Measurements from ENCODE around the gene CTSL.

The CTSL gene

DNA sequence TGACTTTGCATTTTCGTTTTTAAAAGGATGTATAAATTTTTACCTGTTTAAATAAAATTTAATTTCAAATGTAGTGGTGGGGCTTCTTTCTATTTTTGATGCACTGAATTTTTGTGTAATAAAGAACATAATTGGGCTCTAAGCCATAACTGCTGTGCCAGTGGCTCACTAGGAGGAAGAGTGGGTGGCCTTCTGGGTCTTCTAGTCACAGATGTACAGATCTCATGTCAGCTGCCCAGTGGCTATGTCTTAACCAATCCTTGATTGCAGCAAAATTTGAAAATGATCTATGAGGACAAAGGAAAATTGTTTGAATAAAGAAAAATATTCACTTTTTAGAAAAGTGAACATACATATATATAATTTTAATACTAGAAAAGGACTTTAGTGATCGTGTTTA lies 5.4 kb downstream of the CTSL start (continued):
- TF ChIP-seq, protein P1, sequence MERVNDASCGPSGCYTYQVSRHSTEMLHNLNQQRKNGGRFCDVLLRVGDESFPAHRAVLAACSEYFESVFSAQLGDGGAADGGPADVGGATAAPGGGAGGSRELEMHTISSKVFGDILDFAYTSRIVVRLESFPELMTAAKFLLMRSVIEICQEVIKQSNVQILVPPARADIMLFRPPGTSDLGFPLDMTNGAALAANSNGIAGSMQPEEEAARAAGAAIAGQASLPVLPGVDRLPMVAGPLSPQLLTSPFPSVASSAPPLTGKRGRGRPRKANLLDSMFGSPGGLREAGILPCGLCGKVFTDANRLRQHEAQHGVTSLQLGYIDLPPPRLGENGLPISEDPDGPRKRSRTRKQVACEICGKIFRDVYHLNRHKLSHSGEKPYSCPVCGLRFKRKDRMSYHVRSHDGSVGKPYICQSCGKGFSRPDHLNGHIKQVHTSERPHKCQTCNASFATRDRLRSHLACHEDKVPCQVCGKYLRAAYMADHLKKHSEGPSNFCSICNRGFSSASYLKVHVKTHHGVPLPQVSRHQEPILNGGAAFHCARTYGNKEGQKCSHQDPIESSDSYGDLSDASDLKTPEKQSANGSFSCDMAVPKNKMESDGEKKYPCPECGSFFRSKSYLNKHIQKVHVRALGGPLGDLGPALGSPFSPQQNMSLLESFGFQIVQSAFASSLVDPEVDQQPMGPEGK (CRISPR knock-in tag; IDR thresholded peaks at IDR 0.05; ENCODE audit: borderline replicate concordance) = no peak
- no peak for TF ChIP-seq TCF4 (CRISPR knock-in tag; IDR thresholded peaks at IDR 0.05; ENCODE audit: borderline replicate concordance)

DNA sequence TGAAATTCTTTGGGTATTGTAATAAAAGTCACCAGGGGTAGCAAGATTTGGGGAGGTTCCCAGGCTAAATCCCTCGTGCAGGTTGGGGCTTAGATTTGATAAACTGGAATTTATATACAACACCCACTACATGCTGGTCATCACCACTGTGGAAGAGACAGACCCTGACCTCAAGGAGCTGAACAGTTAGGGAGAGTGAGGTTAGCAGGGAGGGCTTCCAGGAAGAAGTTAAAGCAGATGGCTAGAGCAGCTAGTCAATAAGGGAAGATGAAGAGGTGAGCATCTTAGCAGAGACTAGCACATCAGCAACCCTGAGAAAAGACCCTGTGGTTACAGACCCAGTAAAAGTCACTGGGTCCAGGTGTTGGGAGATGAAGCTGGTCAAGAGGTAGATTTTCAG lies 6.4 kb downstream of the CTSL start:
- no peak for TF ChIP-seq ZFP30 (CRISPR knock-in tag; IDR thresholded peaks at IDR 0.05)
- TF ChIP-seq GLIS3 (CRISPR knock-in tag; IDR thresholded peaks at IDR 0.05) = no peak
- TF ChIP-seq, protein P2, sequence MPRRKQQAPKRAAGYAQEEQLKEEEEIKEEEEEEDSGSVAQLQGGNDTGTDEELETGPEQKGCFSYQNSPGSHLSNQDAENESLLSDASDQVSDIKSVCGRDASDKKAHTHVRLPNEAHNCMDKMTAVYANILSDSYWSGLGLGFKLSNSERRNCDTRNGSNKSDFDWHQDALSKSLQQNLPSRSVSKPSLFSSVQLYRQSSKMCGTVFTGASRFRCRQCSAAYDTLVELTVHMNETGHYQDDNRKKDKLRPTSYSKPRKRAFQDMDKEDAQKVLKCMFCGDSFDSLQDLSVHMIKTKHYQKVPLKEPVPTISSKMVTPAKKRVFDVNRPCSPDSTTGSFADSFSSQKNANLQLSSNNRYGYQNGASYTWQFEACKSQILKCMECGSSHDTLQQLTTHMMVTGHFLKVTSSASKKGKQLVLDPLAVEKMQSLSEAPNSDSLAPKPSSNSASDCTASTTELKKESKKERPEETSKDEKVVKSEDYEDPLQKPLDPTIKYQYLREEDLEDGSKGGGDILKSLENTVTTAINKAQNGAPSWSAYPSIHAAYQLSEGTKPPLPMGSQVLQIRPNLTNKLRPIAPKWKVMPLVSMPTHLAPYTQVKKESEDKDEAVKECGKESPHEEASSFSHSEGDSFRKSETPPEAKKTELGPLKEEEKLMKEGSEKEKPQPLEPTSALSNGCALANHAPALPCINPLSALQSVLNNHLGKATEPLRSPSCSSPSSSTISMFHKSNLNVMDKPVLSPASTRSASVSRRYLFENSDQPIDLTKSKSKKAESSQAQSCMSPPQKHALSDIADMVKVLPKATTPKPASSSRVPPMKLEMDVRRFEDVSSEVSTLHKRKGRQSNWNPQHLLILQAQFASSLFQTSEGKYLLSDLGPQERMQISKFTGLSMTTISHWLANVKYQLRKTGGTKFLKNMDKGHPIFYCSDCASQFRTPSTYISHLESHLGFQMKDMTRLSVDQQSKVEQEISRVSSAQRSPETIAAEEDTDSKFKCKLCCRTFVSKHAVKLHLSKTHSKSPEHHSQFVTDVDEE (CRISPR knock-in tag; IDR thresholded peaks at IDR 0.05) = no peak
- TF ChIP-seq ZC3H10 (CRISPR knock-in tag; IDR thresholded peaks at IDR 0.05) = no peak
- TF ChIP-seq ZNF70 (CRISPR knock-in tag; IDR thresholded peaks at IDR 0.05) = no peak
- TF ChIP-seq SNAI2 (CRISPR knock-in tag; IDR thresholded peaks at IDR 0.05) = no peak
- TF ChIP-seq ZNF565 (CRISPR knock-in tag; conservative IDR thresholded peaks at IDR 0.05; ENCODE audit: low read depth) = no peak
- no peak for TF ChIP-seq BACH2 (CRISPR knock-in tag; IDR thresholded peaks at IDR 0.05; ENCODE audit: borderline replicate concordance)
- TF ChIP-seq, protein P3, sequence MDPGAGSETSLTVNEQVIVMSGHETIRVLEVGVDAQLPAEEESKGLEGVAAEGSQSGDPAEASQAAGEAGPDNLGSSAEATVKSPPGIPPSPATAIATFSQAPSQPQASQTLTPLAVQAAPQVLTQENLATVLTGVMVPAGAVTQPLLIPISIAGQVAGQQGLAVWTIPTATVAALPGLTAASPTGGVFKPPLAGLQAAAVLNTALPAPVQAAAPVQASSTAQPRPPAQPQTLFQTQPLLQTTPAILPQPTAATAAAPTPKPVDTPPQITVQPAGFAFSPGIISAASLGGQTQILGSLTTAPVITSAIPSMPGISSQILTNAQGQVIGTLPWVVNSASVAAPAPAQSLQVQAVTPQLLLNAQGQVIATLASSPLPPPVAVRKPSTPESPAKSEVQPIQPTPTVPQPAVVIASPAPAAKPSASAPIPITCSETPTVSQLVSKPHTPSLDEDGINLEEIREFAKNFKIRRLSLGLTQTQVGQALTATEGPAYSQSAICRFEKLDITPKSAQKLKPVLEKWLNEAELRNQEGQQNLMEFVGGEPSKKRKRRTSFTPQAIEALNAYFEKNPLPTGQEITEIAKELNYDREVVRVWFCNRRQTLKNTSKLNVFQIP (CRISPR knock-in tag; IDR thresholded peaks at IDR 0.05; ENCODE audit: borderline replicate concordance, low read depth) = no peak
- TF ChIP-seq, protein P4, sequence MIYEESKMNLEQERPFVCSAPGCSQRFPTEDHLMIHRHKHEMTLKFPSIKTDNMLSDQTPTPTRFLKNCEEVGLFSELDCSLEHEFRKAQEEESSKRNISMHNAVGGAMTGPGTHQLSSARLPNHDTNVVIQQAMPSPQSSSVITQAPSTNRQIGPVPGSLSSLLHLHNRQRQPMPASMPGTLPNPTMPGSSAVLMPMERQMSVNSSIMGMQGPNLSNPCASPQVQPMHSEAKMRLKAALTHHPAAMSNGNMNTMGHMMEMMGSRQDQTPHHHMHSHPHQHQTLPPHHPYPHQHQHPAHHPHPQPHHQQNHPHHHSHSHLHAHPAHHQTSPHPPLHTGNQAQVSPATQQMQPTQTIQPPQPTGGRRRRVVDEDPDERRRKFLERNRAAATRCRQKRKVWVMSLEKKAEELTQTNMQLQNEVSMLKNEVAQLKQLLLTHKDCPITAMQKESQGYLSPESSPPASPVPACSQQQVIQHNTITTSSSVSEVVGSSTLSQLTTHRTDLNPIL (CRISPR knock-in tag; IDR thresholded peaks at IDR 0.05; ENCODE audit: low read depth) = no peak
- TF ChIP-seq PPARA (CRISPR knock-in tag; IDR thresholded peaks at IDR 0.05; ENCODE audit: borderline replicate concordance) = no peak
- TF ChIP-seq, protein P1 (CRISPR knock-in tag; IDR thresholded peaks at IDR 0.05; ENCODE audit: borderline replicate concordance) = no peak
- no peak for TF ChIP-seq ESRRG (CRISPR knock-in tag; IDR thresholded peaks at IDR 0.05)
- no peak for TF ChIP-seq ZNF8 (CRISPR knock-in tag; IDR thresholded peaks at IDR 0.05)
- ATAC-seq = no peak

DNA sequence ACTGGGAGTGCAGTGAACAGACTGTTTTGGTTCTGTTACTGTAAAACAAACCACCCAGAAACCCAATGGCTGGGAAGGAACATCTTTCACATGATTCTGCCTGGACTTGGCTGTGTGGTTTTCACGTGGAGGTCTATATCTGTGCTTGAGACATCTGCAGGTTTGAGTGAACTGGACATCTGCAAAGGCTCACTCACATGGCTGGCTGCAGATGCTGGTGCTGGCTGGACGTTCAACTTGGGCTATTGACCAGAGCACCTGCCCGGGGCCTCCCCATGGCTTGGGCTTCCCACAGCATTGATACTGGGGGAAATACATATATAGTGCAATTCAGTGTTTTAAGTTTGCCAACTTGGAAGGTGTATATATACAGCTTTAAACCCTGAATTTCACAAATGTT lies 6.8 kb downstream of the CTSL start:
- no peak for ATAC-seq
- TF ChIP-seq, protein P2 (CRISPR knock-in tag; IDR thresholded peaks at IDR 0.05) = no peak
- TF ChIP-seq, protein P5, sequence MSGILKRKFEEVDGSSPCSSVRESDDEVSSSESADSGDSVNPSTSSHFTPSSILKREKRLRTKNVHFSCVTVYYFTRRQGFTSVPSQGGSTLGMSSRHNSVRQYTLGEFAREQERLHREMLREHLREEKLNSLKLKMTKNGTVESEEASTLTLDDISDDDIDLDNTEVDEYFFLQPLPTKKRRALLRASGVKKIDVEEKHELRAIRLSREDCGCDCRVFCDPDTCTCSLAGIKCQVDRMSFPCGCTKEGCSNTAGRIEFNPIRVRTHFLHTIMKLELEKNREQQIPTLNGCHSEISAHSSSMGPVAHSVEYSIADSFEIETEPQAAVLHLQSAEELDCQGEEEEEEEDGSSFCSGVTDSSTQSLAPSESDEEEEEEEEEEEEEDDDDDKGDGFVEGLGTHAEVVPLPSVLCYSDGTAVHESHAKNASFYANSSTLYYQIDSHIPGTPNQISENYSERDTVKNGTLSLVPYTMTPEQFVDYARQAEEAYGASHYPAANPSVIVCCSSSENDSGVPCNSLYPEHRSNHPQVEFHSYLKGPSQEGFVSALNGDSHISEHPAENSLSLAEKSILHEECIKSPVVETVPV (CRISPR knock-in tag; IDR thresholded peaks at IDR 0.05) = no peak
- TF ChIP-seq RARB (CRISPR knock-in tag; IDR thresholded peaks at IDR 0.05) (no peak), PPARA (CRISPR knock-in tag; IDR thresholded peaks at IDR 0.05; ENCODE audit: borderline replicate concordance) (no peak), CSDC2 (CRISPR knock-in tag; IDR thresholded peaks at IDR 0.05) (no peak), ESRRG (CRISPR knock-in tag; IDR thresholded peaks at IDR 0.05) (no peak)
